K562 (cell line): ENCODE data around the gene FUT6. TPM values are rescaled to one million over a fixed set of nuclear protein-coding genes. Genes with fewer than 3 reads are reported as not detected.

Experiments
- ATAC-seq: fragments of 200-7000 bp; cut with Tn5 transposase; 3 replicates; pipeline ENCODE4 v1.9.1; 2020; ENCODE audit warnings: moderate library complexity
- BruUV-seq: library from RNA; stranded (reverse); fragments of 400-500 nt; replicated peaks from 2 replicates; lab custom pipeline; 2021; lab: Mats Ljungman, UMichigan
- CTCF ChIA-PET: fragments of 300-600 bp; formaldehyde crosslinking; extraction: SDS; loops from one replicate; lab custom pipeline; 2021; ENCODE audit warnings: low intra/inter-chr PET ratio; lab: Yijun Ruan, JAX
- POLR2A ChIA-PET: fragments of 300-600, 350-650 bp; sonication (Branson Sonifier 250); formaldehyde crosslinking; extraction: SDS; loops from one replicate; lab custom pipeline; 2021; ENCODE audit warnings: antibody characterized with exemption, inconsistent platforms; lab: Yijun Ruan, JAX
- DNase-seq, 4 experiments: peaks; one replicate each; pipeline versions ENCODE4 v3.0.0 to v3.0.0-alpha.2; 2011 to 2018; ENCODE audit warnings: low spot score in 3 of 4, mixed read lengths in 3 of 4; ENCODE audit errors: extremely low read depth in 1 of 4
- FAIRE-seq: peaks from 2 replicates; lab custom pipeline; 2011; peaks lifted over from hg19 to GRCh38; lab: Jason Lieb, UNC
- H2AFZ ChIP-seq: 2 replicates; pipeline ENCODE4 v1.6.0; 2011; ENCODE audit warnings: low read depth, low read length, control low read depth, inconsistent platforms
- H3K27ac ChIP-seq: fragments of 200-600 bp; 3 replicates; pipeline ENCODE4 v1.8.0; 2011; ENCODE audit warnings: low read depth, mild to moderate bottlenecking, control low read depth, inconsistent platforms, low read length, moderate library complexity, mixed read lengths; ENCODE audit errors: extremely low read depth
- H3K27me3 ChIP-seq, 2 experiments: fragments of 300-600 bp in 1 of 2; 2 replicates in 1 of 2; 3 replicates in 1 of 2; pipeline versions ENCODE4 v1.6.0 to v1.8.0; 2011; ENCODE audit warnings: inconsistent platforms in 2 of 2, low read length in 2 of 2, mild to moderate bottlenecking in 1 of 2, mixed read lengths in 1 of 2, moderate library complexity in 1 of 2; ENCODE audit not compliant: control insufficient read depth in 2 of 2, insufficient read depth in 2 of 2
- H3K36me3 ChIP-seq: fragments of 300-600 bp; 3 replicates; pipeline ENCODE4 v1.8.0; 2011; ENCODE audit warnings: mild to moderate bottlenecking, low read length, inconsistent platforms; ENCODE audit not compliant: control insufficient read depth, insufficient read depth
- H3K4me1 ChIP-seq, 2 experiments: fragments of 200-600 bp in 1 of 2; replicated peaks in 1 of 2; 2 replicates in 1 of 2; 3 replicates in 1 of 2; pipeline versions ENCODE4 v1.5.1 to v1.8.0; 2011; ENCODE audit warnings: inconsistent platforms in 2 of 2, low read length in 2 of 2, mild to moderate bottlenecking in 1 of 2, mixed read lengths in 1 of 2, moderate library complexity in 1 of 2; ENCODE audit not compliant: control insufficient read depth in 2 of 2, insufficient read depth in 2 of 2
- H3K4me2 ChIP-seq: 2 replicates; pipeline ENCODE4 v1.6.1; 2011; ENCODE audit warnings: low read length, control low read depth, inconsistent platforms, mixed read lengths; ENCODE audit not compliant: insufficient read depth
- H3K4me3 ChIP-seq: fragments of 200-600 bp; sonication (generic), shearing (Covaris generic); 2 replicates; pipeline ENCODE4 v1.5.1; 2016; ENCODE audit warnings: control low read depth, inconsistent platforms
- H3K79me2 ChIP-seq: fragments of 200-600 bp; 3 replicates; pipeline ENCODE4 v1.8.0; 2011; ENCODE audit warnings: low read length, inconsistent platforms; ENCODE audit not compliant: control insufficient read depth, insufficient read depth
- H3K9ac ChIP-seq, 2 experiments: 2 replicates each; pipeline versions ENCODE4 v1.6.0 to v1.6.1; 2011; ENCODE audit warnings: low read depth in 2 of 2, low read length in 2 of 2, control low read depth in 1 of 2, inconsistent platforms in 1 of 2, mild to moderate bottlenecking in 1 of 2, mixed read lengths in 1 of 2; ENCODE audit not compliant: insufficient read depth in 1 of 2
- H3K9me1 ChIP-seq: one replicate; pipeline ENCODE4 v1.6.0; 2011; ENCODE audit warnings: inconsistent platforms, mild to moderate bottlenecking, low read length, moderate library complexity; ENCODE audit not compliant: control insufficient read depth, insufficient read depth
- H3K9me3 ChIP-seq: replicated peaks from 2 replicates; pipeline ENCODE4 v1.5.1; 2011; ENCODE audit warnings: low read depth, low read length, inconsistent platforms; ENCODE audit not compliant: control insufficient read depth, insufficient read depth
- H4K20me1 ChIP-seq: replicated peaks from 2 replicates; pipeline ENCODE4 v1.6.1; 2011; ENCODE audit warnings: low read length, inconsistent platforms, mixed read lengths; ENCODE audit not compliant: control insufficient read depth, insufficient read depth
- BRF2 ChIP-seq: IDR thresholded peaks from 3 replicates; pipeline ENCODE4 v1.6.1; 2011; ENCODE audit warnings: borderline replicate concordance, mild to moderate bottlenecking; ENCODE audit not compliant: insufficient read length, insufficient read depth
- SP2 ChIP-seq: IDR thresholded peaks from 2 replicates; pipeline ENCODE4 v1.6.1; 2011; ENCODE audit warnings: mild to moderate bottlenecking, low read depth, low read length, moderate library complexity; ENCODE audit not compliant: poor library complexity, severe bottlenecking; ENCODE audit errors: extremely low read depth
- WGBS: fragments of 100-300 bp; shearing (Covaris generic); methylation state at CpG from one replicate; pipeline ENCODE4 v1.1.6; 2016; ENCODE audit warnings: low coverage, mixed read lengths; ENCODE audit not compliant: insufficient coverage; ENCODE audit errors: missing lambda C conversion rate; 5-methylcytosine and 5-hydroxymethylcytosine counted together
- in situ Hi-C: fragments of 300-500 bp; cut with MboI; formaldehyde crosslinking; loops from 4 replicates; pipeline ENCODE4 v1.15.0; 2018; ENCODE audit warnings: inconsistent platforms, mixed read lengths
- intact Hi-C: fragments of 100-400 bp; cut with micrococcal nuclease; formaldehyde crosslinking; loops from 2 replicates; pipeline ENCODE4 v1.14.2; 2022
- polyA plus RNA-seq, 8 experiments: library from polyadenylated mRNA; depleted of rRNA in 4 of 8; stranded (reverse) in 5 of 8; unstranded in 3 of 8; fragments of >200 nt; fragmentation: Nextera tagmentation in 2 of 8; fragmentation: Illumina TruSeq in 1 of 8; extraction: Ambion mirVana in 2 of 8; extraction: Trizol in 1 of 8; gene quantifications; 2 replicates each; pipeline versions ENCODE4 v1.2.1 to v1.2.3, GENCODE V29; 2011 to 2014; ENCODE audit warnings: inconsistent platforms in 1 of 8, missing spikeins in 1 of 8
- total RNA-seq, 7 experiments: library from RNA; depleted of rRNA in 6 of 7; stranded (reverse); fragments of >200 nt in 6 of 7; fragmentation: Illumina TruSeq in 2 of 7; extraction: Trizol in 2 of 7; gene quantifications; 2 replicates each; pipeline versions ENCODE4 v1.2.1 to v1.2.3, GENCODE V29; 2011 to 2021; ENCODE audit warnings: low replicate concordance in 1 of 7

FUT6 gene
- total and polyA plus RNA-seq, 9 of the 15 experiments (the other 6 are each of a cell fraction or from before 2014, with no cell fraction given) = 0.04 TPM; not detected in 8

- CTCF ChIA-PET = no interaction called here
- BruUV-seq = no TSS peak
- H3K9me1 ChIP-seq = no peaks in the 10 kb centered on the region
- no peaks in the 10 kb centered on the region for H4K20me1 ChIP-seq
- no peak overlapping the region for H3K4me2 ChIP-seq
- H3K36me3 ChIP-seq = no peaks in the 10 kb centered on the region
- H3K4me1 ChIP-seq = peaks cover 0 to 14% of the 10 kb centered on the region in 2 experiments; a peak in 2 of 5 replicates
- 75% methylated on average over 4 of the region's 4 CpGs for WGBS
- ATAC-seq = no peak
- H2AFZ ChIP-seq = no peak overlapping the region
- no peaks in the 10 kb centered on the region for H3K79me2 ChIP-seq
- TF ChIP-seq SP2 = no peak
- no peak for TF ChIP-seq BRF2
- H3K27me3 ChIP-seq = no peaks in the 10 kb centered on the region
- H3K9me3 ChIP-seq = no peaks in the 10 kb centered on the region
- POLR2A ChIA-PET = interaction anchor here (0.6 to 0.7 kb wide), 2 partner anchors 19 to 93 kb away, joined by 3 read pairs; no protein-coding TSS in a partner anchor
- no peak for DNase-seq
- intact Hi-C loops (no loop called here), in situ Hi-C loops (no loop called here)
- no peak overlapping the region for H3K27ac ChIP-seq
- no peak for FAIRE-seq
- H3K9ac ChIP-seq = no peak overlapping the region
- H3K4me3 ChIP-seq = no peak overlapping the region
Observed at GRCh38 chr19:5811117-5811516, 28.4 kb downstream of the FUT6 start.

- H3K27ac ChIP-seq = no peak overlapping the region
- no peaks in the 10 kb centered on the region for H3K9me1 ChIP-seq
- H3K4me1 ChIP-seq = peaks cover 0 to 22% of the 10 kb centered on the region in 2 experiments; a peak in 3 of 5 replicates
- H3K9me3 ChIP-seq = no peaks in the 10 kb centered on the region
- no TSS peak for BruUV-seq
- H3K27me3 ChIP-seq = no peaks in the 10 kb centered on the region
- 63% methylated on average over 9 of the region's 10 CpGs for WGBS
- ChIA-PET POLR2A (interaction anchor here (0.8 to 1.3 kb wide), 3 partner anchors 18 to 53 kb away, joined by 3 to 5 read pairs (median 3); partner anchors contain the start of gene DUS3L), CTCF (interaction anchor here (1.3 kb wide), 1 partner anchor 83 kb away, joined by 4 read pairs; no protein-coding TSS in a partner anchor)
- H3K4me2 ChIP-seq = no peak overlapping the region
- no peak for DNase-seq
- no peaks in the 10 kb centered on the region for H3K79me2 ChIP-seq
- H4K20me1 ChIP-seq = no peaks in the 10 kb centered on the region
- H3K9ac ChIP-seq = peak overlapping the region in 1 of 2 experiments; percentile 35; a peak in 1 of 4 replicates
- H2AFZ ChIP-seq = no peak overlapping the region
- no peak for ATAC-seq
- in situ Hi-C loops (no loop called here), intact Hi-C loops (loop anchor here (10.0 kb wide), 1 partner anchor 175 kb away; no protein-coding TSS in a partner anchor)
- FAIRE-seq = no peak
- no peak overlapping the region for H3K4me3 ChIP-seq
- no peaks in the 10 kb centered on the region for H3K36me3 ChIP-seq
Observed at GRCh38 chr19:5809469-5809868, 30.0 kb downstream of the FUT6 start.
